ENCODE data around the gene CDCA5.

Gene CDCA5

DNA sequence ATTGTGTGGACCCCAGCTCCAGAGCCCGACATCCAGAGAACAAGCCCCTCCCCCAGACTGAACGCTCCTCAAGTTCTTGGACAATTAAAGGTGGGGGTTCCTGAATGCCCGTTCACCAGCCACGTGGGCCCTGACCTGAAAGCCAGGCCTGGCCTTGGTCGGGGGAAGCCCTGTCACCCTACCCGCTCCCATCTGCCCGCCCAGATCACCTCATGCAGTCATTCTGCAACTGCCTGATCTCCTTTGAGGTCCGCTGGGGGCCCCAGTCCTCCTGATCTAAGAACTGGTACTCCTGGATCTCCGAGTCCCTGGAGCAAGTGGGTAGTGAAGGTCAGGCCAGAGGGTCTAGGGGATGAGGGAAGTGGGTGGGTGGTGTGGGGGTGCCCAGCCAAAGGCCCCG, 16.4 kb downstream of the CDCA5 start:
- no peak for DNase-seq

DNA sequence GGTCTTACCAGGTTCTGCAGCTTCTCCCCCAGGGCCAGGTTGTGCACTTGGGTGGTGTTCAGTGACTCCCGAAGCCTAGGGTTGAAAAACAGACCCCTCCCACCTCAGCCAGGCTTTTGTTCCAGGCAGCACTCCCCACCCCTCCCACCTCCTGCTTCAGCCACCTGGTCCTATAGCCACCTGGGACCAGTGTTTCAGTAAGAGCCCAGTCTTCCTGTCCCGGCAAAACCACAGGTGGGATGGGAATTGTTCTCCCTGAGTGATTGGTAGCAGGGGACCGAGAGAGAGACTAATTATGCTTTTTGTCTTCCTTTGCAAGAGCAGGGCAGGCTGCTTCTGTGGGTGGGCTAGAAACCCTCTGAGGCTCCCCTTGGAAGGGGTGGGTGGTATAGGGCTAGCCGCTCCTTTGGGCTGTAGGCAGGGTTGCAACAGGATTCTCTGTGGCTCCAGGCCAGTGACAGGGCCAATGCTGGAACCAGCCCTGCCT, 17.0 kb downstream of the CDCA5 start:
- no peak for DNase-seq

DNA sequence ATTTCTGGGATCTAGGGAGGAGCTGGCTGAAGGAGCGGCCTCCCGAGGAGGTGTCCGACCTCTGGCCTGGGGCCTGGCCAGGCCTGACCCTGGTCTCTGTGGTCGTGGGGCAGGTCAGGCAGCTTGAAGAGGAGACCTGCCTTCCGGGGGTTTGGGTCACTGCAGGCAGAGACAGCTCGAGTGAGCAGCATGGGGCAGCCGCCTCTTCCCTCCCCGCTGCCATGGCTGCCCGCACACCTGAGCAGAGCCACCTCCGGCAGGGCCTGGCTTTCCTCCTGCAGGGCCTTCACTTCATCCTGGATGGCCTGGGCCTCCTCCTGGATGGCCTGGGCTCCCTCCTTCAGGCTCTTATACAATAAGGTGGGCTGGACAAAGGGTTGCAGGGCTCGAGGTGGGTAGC, 17.5 kb downstream of the CDCA5 start:
- no peak for DNase-seq

DNA sequence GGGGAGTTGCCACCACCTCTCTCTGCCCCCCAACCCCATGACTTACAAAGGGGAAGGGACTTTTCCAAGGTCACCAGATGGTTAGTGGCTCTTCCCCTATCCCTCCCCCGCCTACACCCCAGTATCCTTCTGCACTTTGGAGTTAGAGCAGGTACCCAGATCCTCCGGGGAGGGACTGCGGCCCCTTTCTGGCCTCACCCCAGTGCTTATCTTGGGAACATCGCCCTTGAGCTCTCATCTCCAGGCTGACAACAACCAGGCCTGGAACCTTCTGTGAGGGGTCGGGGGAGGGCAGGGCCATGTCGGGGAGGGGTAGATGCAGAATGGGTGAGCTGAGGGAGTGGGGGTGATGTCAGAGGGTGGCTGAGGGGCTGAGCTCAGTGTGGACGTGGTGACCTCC, 18.0 kb downstream of the CDCA5 start:
- DNase-seq = no peak

DNA sequence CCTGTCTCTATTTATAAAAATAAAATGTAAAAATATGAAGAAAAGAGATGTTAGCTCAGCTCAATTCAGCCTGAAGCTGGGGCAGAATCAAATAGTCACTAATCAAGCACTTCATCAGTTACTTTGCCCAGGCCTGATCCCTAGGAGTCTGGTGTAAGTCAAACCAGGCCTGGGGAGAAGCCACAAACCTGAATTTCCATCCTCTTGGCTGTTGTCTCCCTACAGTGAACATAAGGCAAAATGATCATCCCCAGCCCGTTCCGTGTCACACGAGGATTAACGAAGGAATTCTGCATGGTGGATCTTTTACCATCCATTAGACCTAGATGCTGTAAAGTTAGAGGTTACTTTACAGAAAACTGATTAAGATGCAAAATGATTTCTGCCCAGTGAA, 19.0 kb downstream of the CDCA5 start:
- no peak for DNase-seq

DNA sequence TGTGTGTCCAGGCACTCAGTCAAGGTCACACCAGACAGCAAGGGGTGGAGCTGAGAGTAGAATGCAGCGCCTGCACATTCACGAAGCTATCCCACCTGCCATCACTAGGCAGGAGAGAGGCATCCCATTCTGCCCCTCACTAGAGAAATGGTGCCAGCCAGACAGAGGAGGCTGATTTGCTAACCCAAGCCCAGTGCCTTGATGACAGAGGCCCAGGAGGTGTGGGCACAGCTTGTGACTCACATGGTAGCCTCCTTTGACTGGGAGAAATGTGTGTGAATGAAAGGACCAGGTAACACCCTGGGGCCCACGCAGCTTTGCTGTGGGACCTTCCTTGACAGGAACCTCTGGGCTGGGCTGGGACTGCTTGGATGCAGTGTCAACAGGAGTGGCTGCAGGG, 20.3 kb downstream of the CDCA5 start:
- DNase-seq = no peak

DNA sequence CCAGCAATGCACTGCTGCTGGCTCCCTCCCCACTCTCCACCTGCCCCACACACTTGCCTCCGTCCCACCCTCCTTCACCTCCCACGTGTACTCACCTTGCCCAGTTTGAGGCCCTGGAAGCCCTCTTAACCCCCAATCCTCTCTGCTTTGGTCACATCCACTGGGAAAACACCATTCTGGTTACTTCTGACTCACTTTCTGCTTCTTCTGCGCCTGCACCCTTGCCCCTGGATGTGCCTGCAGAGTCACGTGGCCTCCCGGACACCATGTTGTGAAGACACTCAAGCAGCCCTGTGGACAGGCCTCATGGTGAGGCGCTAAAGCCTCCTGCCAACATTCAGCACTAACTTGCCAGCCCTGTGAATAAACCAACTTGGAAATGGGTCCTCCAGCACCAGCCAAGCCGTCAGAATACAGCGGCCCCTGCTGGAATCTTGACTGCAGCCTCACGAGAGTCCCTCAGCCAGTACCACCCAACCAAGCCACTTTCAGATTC, 22.9 kb downstream of the CDCA5 start:
- DNase-seq = no peak

DNA sequence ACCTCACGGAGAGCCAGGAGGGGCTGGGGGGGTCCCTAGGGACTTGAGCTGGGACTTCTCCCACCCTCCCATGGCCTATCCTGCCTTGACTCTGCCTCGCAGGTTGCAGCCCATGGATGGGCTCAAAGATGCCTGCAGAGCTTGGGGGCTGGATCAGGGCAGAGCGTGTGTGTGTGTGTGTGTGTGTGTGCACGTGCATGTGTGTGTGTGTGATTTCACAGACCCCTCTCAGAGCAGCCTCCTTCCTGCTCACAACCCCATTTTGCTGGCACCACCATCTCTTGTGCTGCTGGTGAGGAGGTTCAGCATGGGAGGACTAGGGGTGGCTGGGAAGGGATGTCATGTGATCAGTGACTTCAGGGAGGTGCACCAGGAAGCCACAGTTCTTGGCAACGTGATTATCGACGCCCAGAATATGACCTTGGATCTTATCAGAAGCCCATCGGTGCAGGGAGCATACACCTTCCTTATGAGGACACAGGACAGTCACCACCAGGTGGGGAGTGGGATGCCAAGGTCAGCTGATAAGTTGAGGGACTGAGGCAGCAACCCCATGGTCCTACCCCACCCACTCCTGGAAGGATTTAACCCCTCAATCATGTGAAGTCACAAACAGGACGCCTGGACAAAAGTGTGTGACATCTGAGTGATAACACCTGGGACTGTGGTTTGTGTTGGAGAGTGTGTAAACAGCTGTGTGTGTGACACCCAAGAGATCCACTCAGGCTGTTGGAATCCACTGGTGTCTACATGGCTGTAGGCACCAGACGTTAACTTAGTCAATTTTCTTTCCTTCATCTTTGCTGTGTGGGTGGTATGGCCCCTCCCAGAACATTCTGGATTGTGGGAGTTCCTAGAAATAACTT, 23.6 kb downstream of the CDCA5 start:
- no peak for DNase-seq

DNA sequence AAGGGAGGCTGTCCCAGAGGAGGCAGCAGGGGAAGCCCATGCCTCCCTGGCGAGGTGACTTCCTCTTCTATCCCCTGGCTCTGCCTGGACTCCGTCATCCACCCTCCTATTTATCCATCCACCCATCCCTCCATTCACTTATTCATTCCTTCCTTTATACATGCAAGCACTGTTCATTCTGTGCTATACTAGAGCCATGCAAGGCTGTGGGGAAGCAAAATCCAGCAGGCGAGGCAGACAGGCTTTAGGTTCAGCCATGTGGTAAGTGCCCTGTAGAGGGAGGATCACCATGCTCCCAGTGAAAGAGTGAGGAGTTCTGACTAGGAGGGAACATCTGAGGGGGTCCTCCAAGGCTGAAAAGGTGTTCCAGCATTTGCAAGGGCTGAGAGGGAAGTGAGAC, 24.3 kb downstream of the CDCA5 start:
- no peak for DNase-seq

DNA sequence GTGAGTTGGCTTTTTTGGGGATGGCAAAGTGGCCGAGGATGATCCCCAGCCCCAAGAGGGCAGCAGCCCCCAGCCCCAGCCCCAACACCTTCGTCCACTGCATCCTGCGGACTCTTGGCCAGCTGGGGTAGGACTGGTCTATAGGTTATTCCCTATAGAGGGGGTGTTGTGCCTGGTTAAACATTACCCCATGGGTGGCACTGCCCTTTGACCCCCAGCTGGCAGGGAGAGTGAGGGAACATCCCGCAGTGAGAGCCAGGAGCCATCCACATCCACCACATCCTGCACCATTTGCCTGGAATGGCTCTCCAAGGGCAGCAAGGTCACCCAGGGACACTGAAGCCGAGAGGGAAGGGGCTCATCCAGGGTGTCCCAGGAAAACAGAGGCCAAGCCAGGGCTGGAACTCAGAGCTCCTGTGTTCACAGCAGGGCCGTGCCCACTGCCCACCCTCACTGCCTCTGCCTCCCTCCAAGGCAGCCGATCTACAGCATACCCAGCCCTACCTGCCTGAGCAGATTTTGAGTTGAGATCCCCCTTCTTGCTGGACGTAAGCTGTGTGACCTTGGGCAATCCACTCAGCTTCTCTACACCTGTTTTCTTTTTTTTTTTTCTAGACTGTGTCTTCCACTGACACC, 25.3 kb downstream of the CDCA5 start, which contains the start of gene NAALADL1:
Gene NAALADL1 (minus strand): TSS at position 135 of the 636 bp plus-strand sequence. CDS start 32 bp downstream, at position 103.
- no peak for DNase-seq

DNA sequence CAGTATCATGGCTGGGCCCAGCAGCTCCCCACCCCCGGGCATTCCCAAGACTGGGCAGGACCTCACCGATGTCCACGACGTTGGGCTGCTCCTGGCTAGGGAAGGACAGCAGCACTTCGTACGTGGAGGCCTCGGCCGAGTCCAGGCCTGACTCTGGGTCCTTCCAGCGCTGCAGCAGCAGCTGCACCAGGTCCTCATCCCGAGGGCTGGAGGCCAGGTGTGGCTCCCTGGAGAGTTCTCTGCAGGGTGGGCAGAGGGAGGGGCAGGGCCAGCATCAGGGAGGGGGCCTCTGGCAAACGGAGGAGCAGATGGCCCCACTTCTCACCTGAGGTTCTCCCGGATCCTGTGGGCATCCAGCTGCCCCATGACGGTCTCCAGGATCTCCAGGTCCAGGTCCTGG, 25.8 kb downstream of the CDCA5 start:
- DNase-seq = no peak

DNA sequence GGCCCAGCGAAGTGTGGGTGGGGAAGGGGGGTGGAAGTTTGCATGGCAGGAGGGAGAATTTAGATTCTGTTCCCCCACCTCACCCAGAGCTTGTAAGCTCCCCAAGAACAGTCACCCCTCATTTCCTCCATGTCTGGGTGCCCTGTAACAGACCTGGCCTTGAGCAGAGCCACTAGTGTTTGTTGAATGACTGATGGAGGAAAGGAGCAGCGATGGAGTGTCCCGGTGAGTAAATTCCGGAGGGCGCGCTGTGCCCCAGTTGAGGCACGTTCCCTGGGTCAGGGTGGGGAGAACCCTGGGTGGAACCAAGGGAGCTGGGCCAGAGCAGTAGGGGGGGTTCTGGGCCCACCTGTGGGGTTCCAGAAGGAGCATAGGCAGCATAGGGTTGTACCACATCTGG, 26.3 kb downstream of the CDCA5 start:
- no peak for DNase-seq

DNA sequence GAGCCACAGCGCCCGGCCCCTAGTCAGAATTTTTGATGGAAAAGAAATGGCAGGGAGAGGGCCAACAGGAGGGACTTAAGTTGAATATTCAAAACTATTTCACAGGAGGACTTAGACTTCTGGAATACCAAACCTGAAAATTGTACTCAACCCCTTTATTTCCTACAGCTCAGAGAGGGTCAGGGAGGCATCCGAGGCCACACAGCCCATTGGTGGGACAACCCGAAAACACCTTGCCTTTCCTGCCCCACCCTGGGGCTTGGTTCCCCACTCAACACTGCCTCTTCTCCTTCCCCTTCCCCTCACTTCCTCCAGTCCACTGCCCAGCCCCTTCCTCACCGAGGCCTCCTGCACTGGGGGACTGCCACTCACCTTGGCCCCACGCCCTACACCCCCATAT, 26.8 kb downstream of the CDCA5 start:
- no peak for DNase-seq

DNA sequence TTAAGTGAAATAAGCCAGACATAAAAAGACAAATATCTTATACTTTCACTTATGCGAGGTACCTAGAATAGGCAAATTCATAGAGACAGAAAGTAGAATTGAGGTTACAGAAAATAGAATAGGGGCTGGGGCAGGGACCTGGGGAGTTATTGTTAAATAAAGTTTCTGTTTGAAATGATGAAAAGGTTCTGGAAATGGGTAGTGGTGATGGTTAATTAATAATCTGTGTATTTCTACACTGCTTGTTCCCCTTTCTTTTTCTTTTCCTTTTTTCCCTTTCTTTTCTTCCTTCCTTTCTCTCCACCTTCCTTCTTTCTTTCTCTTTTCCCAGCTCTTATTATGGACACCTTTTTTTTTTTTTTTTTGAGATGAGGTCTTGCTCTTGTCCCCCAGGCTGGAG, 28.3 kb downstream of the CDCA5 start:
- DNase-seq = no peak

DNA sequence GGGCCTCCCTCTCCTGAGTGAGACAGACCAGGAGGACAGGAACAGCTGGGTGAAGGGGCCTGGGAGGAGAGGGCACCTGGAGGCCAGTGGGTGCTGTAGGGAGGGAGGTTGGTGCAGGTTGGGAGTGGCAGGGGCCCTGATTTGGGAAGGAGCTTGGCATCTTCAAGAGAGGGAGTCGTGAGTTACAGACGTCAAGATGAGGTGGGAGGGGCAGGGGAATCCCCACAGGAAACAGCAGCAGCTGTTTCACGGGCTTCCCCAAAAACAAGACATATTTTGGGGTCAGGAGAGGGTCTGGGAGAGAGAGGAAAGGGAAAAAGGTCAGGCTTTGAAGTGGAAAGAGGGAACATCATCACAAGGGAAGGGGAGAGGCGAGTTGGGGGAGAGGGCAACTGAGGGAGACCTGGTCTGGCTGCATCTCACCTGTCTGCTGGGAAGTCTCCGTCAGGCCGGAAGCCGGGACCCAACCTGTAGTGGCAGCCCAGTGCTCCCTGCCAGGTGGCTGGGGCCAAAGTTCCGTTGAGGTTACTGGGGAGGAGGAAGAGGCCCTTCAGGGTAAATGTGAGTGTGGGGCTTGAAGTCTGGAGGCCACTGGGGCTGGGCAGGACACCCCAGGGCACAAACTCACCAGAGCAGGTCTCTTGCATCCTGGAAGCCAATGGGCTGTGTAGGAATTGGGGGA, 29.9 kb downstream of the CDCA5 start:
- DNase-seq = no peak

DNA sequence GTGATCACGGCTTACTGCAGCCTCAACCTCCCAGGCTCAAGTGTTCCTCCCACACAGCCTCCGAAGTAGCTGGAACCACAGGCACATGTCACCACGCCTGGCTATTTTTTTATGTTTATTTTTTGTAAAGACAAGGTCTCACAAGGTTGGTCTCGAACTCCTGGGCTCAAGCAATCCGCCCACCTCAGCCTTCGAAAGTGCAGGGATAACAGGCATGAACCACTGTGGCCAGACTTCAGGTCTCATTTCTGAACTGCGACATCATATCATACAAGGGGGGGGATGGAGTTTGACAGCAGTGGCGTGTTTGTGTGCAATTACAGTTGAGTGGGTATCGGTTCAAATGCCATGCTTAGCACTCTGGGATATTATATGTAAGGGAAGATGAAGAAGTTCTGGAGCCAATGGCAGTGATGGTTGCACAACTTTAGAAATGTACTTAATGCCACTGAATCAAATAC, 32.4 kb downstream of the CDCA5 start:
- no peak for DNase-seq

DNA sequence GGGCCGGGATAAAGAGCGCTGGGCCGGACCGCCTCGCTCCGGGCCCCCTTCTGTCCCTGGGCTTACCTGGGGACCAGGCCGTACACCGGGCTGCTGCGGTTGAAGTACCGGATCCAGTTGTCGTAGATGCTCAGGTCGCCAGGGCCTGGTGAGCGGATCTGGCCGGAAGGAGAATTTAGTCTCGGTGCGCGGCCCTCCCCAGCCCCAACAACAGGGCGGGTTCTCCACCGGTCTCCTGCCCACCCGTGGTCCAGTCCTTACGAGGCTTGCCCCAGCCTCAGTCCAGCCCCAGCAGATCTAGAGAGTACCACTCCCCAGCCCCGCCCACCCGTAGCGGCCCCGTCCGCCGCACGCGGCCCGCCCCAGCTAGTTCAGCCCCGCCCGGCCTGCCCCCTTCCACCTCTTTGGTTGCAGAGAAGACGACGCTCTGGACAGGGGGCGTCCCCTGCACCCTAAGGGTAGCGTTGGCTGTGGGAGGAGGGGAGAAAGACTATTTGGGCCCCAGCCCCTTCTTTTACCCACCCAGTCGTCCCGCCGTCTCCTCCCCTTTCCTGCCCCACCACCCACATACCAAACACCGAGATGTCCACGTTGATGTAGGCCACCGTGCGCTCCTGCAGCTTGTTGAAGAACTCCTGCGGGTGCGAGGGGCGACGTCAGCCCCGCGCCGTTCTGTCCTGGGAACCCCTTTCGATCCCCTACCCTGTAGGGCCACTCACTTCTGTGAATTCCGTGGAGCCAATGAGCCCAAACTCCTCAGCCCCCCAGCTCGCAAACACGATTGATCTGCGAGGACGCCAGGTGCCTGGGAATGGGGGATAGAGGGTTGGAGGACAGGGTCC, 36.0 kb downstream of the CDCA5 start:
- DNase-seq = no peak

DNA sequence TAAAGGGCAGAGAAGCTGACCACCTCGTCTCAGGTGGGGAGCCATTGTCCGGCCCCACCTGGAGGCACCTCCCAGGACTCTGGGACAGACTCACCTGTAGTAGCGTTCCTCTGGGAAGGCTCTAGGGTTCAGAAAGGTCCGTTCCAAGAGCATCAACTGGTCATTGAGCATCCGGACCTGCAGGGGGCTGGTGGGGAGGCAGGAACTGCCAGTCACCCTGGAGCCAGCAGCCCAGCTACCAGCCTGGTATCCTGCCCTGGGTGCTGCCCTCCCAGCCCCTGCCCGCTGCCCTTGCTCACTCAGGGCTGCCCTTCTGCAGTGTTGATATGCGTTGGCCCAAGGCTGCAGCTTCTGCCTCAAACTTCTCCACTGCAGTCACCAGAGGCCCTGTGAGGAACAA, 38.1 kb downstream of the CDCA5 start:
- no peak for DNase-seq

DNA sequence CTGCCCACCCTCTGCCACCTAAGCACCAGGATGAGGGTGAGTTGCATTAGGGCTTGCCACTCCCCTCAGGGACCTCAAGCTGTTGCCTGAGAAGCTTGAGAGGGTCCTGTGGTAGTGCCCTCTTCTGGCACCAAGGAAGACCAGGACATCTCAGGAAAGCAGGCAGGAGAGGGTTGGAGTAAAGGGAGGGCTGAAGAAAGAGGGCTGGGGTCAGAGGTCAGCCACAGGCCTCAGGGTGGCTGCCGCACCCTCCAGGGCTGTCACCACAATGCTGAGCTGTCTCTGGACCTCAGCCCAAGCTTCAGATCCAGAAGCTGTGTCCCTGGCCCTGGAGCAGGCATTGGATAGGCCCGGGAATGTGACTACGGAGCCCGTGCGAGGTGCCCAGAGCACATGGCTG, 38.8 kb downstream of the CDCA5 start:
- DNase-seq = no peak

DNA sequence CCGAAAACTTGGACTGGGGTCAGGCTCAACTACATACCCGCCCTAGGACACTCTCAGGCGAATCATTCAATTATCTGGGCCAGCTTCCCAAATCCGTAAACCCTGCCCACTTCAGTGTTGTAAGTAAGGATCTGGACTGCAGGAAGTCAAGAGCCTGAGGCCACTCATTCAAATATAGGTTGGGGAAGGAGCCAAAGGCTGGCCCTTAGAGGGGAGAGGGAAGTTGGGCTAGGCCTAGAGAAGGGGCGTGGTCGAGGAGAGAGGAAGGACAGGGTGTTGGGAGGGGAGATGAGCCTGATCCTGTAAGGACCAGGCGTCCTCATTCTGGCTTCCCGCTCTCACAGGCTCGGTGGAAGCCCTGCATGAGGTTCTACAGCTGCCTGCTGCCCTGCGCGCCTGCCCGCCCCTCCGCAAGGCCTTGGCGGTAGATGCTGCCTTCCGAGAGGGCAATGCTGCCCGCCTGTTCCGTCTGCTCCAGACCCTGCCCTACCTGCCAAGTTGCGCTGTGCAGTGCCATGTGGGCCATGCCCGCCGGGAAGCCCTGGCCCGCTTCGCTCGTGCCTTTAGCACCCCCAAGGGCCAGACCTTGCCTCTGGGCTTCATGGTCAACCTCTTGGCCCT, 39.8 kb downstream of the CDCA5 start:
- no peak for DNase-seq

DNA sequence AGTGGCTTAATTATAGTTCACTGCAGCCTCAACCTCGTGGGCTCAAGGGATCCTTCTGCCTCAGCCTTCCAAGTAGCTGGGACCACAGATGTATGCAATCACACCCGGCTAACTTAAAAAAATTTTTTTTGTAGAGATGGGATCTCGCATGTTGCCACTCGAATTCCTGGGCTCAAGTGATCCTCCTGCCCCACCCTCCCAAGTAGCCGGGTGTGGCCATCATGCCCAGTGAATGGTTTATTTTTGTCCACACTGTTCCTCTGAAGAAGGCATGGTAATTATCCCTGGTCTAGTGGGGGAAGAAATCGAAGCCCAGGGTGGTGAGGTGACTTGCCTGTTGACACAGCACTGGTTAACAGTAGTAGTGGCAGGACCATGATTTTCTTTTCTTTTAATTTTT, 40.9 kb downstream of the CDCA5 start:
- DNase-seq = no peak
